HFF-Myc (cell line): ENCODE measurements around the gene NR1I2.

Experiments
- DNase-seq: peaks from one replicate; pipeline ENCODE4 v3.0.0-alpha.2; 2011; ENCODE audit warnings: low read depth; ENCODE audit errors: extremely low read depth
- H3K4me3 ChIP-seq: replicated peaks from 2 replicates; pipeline ENCODE4 v1.5.1; 2011; ENCODE audit warnings: low read depth, mild to moderate bottlenecking, control low read depth, low read length
- CTCF ChIP-seq: IDR thresholded peaks from 2 replicates; pipeline ENCODE4 v1.5.1; 2012; ENCODE audit warnings: mild to moderate bottlenecking, low read depth, low read length, control low read depth; ENCODE audit errors: missing control alignments

Gene NR1I2

GRCh38 chr3:119781330-119782198 is at the start of gene NR1I2:
NR1I2 (plus strand) TSS chr3:119782101.
- no peak for TF ChIP-seq CTCF
- no peak within 1 kb of the TSS for H3K4me3 ChIP-seq
- no peak for DNase-seq

- DNase-seq: no peak
- no peak for TF ChIP-seq CTCF
- no peak overlapping the region for H3K4me3 ChIP-seq
These were observed 48.1 kb upstream of the NR1I2 start for GRCh38 chr3:119733812-119734211.

GRCh38 chr3:119738741-119739140 is 43.2 kb upstream of the NR1I2 start:
- TF ChIP-seq CTCF: no peak
- DNase-seq: no peak
- H3K4me3 ChIP-seq: no peak overlapping the region

- no peak overlapping the region for H3K4me3 ChIP-seq
- no peak for TF ChIP-seq CTCF
- DNase-seq: no peak
These were observed 40.0 kb upstream of the NR1I2 start for GRCh38 chr3:119741657-119742590.

GRCh38 chr3:119743921-119744320 is 38.0 kb upstream of the NR1I2 start:
- no peak overlapping the region for H3K4me3 ChIP-seq
- TF ChIP-seq CTCF: no peak
- DNase-seq: no peak

GRCh38 chr3:119745942-119746341 is 36.0 kb upstream of the NR1I2 start:
- TF ChIP-seq CTCF: no peak
- no peak for DNase-seq
- H3K4me3 ChIP-seq: no peak overlapping the region
